ENCODE measurements around the gene HOXA1. TPM values are rescaled to one million over a fixed set of nuclear protein-coding genes. Genes with fewer than 3 reads are reported as not detected.
"Not testable (repeated sequence)": the region's sequence is repeated elsewhere in the genome, so short reads cannot be mapped to it uniquely, and the experiment has no call there.

HOXA1 gene
- total RNA-seq, 1 experiment from 2014 or later = 0.24 TPM

DNA sequence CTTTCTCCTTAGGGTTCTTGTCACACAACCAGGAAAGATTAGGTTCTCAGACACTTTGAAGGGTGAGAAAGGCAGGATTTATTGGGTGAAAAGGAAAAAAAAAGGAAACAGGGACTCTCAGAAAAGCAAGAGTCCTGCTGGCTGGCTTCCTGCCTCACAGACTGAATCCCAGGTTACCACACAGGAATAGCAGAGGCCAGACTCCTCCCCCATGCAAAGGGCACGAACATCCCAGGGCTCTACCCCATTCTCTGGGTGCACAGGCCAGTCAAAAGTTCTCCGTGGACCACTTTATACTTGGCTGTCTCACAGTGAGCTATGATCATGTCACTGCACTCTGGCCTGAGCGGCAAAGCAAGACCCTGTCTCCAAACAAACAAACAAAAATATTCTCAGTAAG is 42.6 kb downstream of the HOXA1 start:
- Mint-ChIP-seq H3K9me3 (ENCODE audit: low read depth, unreplicated experiment) (no peaks in the 10 kb centered on the region), H3K4me1 (ENCODE audit: low read depth, unreplicated experiment) (no peaks in the 10 kb centered on the region), H3K4me3 (ENCODE audit: low read depth, unreplicated experiment) (no peak overlapping the region), H3K36me3 (ENCODE audit: insufficient read depth, unreplicated experiment) (no peaks in the 10 kb centered on the region), H3K27ac (ENCODE audit: unreplicated experiment) (no peak overlapping the region), H3K27me3 (ENCODE audit: unreplicated experiment) (no peaks in the 10 kb centered on the region)
- CTCF ChIA-PET = no interaction called here
- no peak for DNase-seq
- TF ChIP-seq, protein P1, sequence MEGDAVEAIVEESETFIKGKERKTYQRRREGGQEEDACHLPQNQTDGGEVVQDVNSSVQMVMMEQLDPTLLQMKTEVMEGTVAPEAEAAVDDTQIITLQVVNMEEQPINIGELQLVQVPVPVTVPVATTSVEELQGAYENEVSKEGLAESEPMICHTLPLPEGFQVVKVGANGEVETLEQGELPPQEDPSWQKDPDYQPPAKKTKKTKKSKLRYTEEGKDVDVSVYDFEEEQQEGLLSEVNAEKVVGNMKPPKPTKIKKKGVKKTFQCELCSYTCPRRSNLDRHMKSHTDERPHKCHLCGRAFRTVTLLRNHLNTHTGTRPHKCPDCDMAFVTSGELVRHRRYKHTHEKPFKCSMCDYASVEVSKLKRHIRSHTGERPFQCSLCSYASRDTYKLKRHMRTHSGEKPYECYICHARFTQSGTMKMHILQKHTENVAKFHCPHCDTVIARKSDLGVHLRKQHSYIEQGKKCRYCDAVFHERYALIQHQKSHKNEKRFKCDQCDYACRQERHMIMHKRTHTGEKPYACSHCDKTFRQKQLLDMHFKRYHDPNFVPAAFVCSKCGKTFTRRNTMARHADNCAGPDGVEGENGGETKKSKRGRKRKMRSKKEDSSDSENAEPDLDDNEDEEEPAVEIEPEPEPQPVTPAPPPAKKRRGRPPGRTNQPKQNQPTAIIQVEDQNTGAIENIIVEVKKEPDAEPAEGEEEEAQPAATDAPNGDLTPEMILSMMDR (IDR thresholded peaks at IDR 0.05; ENCODE audit: unreplicated experiment) = no peak
- intact Hi-C loops (cut with micrococcal nuclease; ENCODE audit: unreplicated experiment) = no loop called here
- no TSS peak for BruUV-seq (replicated peaks)

DNA sequence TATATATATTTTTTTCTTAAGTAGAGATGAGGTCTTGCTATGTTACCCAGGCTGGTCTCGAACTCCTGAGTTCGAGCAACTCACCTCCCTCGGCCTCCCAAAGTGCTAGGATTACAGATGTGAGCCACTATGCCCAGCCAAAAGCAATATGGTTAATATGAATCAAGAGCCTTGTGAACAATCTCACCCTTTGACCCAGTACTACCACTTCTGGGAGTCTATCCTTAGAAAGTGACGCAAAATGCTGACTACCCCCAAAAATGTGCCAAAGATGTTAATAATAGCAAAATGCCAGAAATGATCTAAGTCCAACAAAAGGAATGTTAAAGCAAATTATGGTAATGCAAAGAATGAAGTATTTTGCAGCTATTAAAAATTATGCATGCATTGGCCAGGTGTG is 44.3 kb downstream of the HOXA1 start:
- Mint-ChIP-seq H3K9me3 (ENCODE audit: low read depth, unreplicated experiment) (no peaks in the 10 kb centered on the region), H3K4me3 (ENCODE audit: low read depth, unreplicated experiment) (no peak overlapping the region), H3K27me3 (ENCODE audit: unreplicated experiment) (no peaks in the 10 kb centered on the region), H3K27ac (ENCODE audit: unreplicated experiment) (no peak overlapping the region), H3K36me3 (ENCODE audit: insufficient read depth, unreplicated experiment) (no peaks in the 10 kb centered on the region), H3K4me1 (ENCODE audit: low read depth, unreplicated experiment) (peaks cover 7% of the 10 kb centered on the region)
- intact Hi-C loops (cut with micrococcal nuclease; ENCODE audit: unreplicated experiment) = no loop called here
- DNase-seq = no peak
- CTCF ChIA-PET = no interaction called here
- BruUV-seq (replicated peaks) = no TSS peak
- TF ChIP-seq, protein P1 (IDR thresholded peaks at IDR 0.05; ENCODE audit: unreplicated experiment) = no peak

DNA sequence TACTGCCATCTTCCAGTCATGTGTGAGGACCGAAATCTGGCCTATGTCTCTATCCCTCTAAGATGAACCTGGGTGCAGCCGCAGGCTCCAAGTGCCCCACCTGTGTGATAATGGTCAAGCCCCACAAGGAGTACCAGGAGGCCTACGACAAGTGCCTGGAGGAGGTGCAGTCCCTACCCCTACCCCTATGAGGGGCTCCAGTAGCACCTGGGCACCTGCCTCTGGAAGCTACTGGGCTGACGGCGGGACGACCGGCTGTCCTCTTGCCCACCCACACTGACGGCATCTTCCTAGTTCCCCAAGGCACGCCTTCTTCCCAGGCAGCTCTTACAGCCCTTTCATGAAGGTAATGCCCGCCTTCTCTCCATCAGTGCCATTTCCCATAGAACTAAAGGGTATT is 47.4 kb downstream of the HOXA1 start:
- no TSS peak for BruUV-seq (replicated peaks)
- no peaks in the 10 kb centered on the region for H3K27me3 Mint-ChIP-seq (ENCODE audit: unreplicated experiment)
- CTCF ChIA-PET = interaction anchor here (0.5 to 1.2 kb wide), 4 partner anchors 9 to 355 kb away, joined by 3 to 4 read pairs (median 4); no protein-coding TSS in a partner anchor
- H3K4me1 Mint-ChIP-seq (ENCODE audit: low read depth, unreplicated experiment) = peaks cover 11% of the 10 kb centered on the region
- no peak overlapping the region for H3K27ac Mint-ChIP-seq (ENCODE audit: unreplicated experiment)
- no peaks in the 10 kb centered on the region for H3K36me3 Mint-ChIP-seq (ENCODE audit: insufficient read depth, unreplicated experiment)
- H3K4me3 Mint-ChIP-seq (ENCODE audit: low read depth, unreplicated experiment) = no peak overlapping the region
- TF ChIP-seq, protein P1 (IDR thresholded peaks at IDR 0.05; ENCODE audit: unreplicated experiment) = no peak
- no peak for DNase-seq
- intact Hi-C loops (cut with micrococcal nuclease; ENCODE audit: unreplicated experiment) = loop anchor here (5.0 kb wide), 1 partner anchor 74 kb away; no protein-coding TSS in a partner anchor
- H3K9me3 Mint-ChIP-seq (ENCODE audit: low read depth, unreplicated experiment) = no peaks in the 10 kb centered on the region

DNA sequence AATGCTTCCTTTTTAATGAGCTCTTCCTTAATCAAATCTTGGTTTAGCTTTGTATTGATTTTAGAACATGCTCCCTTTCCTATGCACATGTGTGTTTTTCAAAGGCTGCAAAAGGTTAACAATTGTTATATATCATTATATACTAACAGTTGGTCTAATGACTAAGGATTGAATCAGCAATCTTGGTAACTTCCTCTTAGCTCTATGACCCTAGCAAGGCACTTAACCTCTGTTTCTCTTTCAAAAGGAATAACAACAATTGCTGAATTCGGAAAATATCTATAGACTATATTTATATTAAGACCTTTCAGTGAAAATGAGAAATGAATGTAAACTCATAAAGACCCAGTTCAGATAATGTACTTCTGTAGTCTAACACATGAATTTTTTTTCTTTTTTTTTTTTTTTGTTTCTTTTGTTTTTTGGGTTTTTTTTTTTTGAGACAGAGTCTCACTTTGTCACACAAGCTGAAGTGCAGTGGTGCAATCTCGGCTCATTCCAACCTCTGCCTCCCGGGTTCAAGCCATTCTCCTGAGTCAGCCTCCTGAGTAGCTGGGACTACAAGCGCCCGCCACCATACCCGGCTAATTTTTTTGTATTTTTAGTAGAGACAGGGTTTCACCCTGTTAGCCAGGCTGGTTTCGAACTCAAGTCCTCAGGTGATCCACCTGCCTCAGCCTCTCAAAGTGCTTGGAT is 48.8 kb downstream of the HOXA1 start:
- Mint-ChIP-seq H3K4me3 (ENCODE audit: low read depth, unreplicated experiment) (no peak overlapping the region), H3K27me3 (ENCODE audit: unreplicated experiment) (no peaks in the 10 kb centered on the region), H3K27ac (ENCODE audit: unreplicated experiment) (peak overlapping the region; percentile 42), H3K36me3 (ENCODE audit: insufficient read depth, unreplicated experiment) (no peaks in the 10 kb centered on the region), H3K4me1 (ENCODE audit: low read depth, unreplicated experiment) (peaks cover 11% of the 10 kb centered on the region), H3K9me3 (ENCODE audit: low read depth, unreplicated experiment) (no peaks in the 10 kb centered on the region)
- TF ChIP-seq, protein P1 (IDR thresholded peaks at IDR 0.05; ENCODE audit: unreplicated experiment) = no peak
- no peak for DNase-seq
- BruUV-seq (replicated peaks) = no TSS peak
- CTCF ChIA-PET = interaction anchor here (0.6 to 1.0 kb wide), 4 partner anchors 52 to 988 kb away, joined by 3 to 14 read pairs (median 6); no protein-coding TSS in a partner anchor
- intact Hi-C loops (cut with micrococcal nuclease; ENCODE audit: unreplicated experiment) = loop anchor here (5.0 kb wide), 1 partner anchor 75 kb away; no protein-coding TSS in a partner anchor

DNA sequence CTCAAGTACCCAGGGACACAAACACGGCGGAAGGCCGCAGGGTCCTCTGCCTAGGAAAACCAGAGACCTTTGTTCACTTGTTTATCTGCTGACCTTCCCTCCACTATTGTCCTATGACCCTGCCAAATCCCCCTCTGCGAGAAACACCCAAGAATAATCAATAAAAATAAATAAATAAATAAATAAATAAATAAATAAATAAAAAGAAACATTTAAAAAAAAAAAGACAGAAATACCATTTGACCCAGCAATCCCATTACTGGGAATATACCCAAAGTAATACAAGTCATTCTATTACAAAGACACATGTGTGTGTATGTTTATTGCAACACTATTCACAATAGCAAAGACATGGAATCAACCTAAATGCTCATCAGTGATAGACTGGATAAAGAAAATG is 49.8 kb downstream of the HOXA1 start:
- intact Hi-C loops (cut with micrococcal nuclease; ENCODE audit: unreplicated experiment) = loop anchor here (5.0 kb wide), 1 partner anchor 76 kb away; no protein-coding TSS in a partner anchor
- H3K36me3 Mint-ChIP-seq (ENCODE audit: insufficient read depth, unreplicated experiment); DNase-seq; BruUV-seq (replicated peaks); H3K27me3 Mint-ChIP-seq (ENCODE audit: unreplicated experiment); CTCF ChIA-PET; H3K4me3 Mint-ChIP-seq (ENCODE audit: low read depth, unreplicated experiment); H3K9me3 Mint-ChIP-seq (ENCODE audit: low read depth, unreplicated experiment): not testable (repeated sequence)
- Mint-ChIP-seq H3K27ac (ENCODE audit: unreplicated experiment) (peak overlapping the region; percentile 42), H3K4me1 (ENCODE audit: low read depth, unreplicated experiment) (peaks cover 11% of the 10 kb centered on the region)

DNA sequence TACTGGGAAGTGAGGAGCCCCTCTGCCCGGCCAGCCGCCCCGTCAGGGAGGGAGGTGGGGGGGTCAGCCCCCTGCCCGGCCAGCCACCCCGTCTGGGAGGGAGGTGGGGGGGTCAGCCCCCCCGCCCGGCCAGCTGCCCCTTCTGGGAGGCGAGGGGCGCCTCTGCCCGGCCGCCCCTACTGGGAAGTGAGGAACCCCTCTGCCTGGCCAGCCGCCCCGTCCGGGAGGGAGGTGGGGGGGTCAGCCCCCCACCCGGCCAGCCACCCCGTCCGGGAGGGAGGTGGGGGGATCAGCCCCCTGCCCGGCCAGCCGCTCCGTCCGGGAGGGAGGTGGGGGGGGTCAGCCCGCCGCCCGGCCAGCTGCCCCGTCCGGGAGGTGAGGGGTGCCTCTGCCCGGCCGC is 50.7 kb downstream of the HOXA1 start:
- H3K36me3 Mint-ChIP-seq (ENCODE audit: insufficient read depth, unreplicated experiment); CTCF ChIA-PET; DNase-seq; BruUV-seq (replicated peaks); H3K4me3 Mint-ChIP-seq (ENCODE audit: low read depth, unreplicated experiment); H3K27ac Mint-ChIP-seq (ENCODE audit: unreplicated experiment); H3K27me3 Mint-ChIP-seq (ENCODE audit: unreplicated experiment); H3K9me3 Mint-ChIP-seq (ENCODE audit: low read depth, unreplicated experiment): not testable (repeated sequence)
- peaks cover 11% of the 10 kb centered on the region for H3K4me1 Mint-ChIP-seq (ENCODE audit: low read depth, unreplicated experiment)
- intact Hi-C loops (cut with micrococcal nuclease; ENCODE audit: unreplicated experiment) = loop anchor here (5.0 kb wide), 1 partner anchor 77 kb away; no protein-coding TSS in a partner anchor

Measured in Calu3 (cell line).